A549 (cell line): Measurements from ENCODE around the gene GGACT. TPM values are rescaled to one million over a fixed set of nuclear protein-coding genes. Genes with fewer than 3 reads are reported as not detected.

ENCODE experiments used
- ATAC-seq, 2 experiments: fragments of 200-7000 bp in 1 of 2; fragments of >200 bp in 1 of 2; cut with Nextera tagmentation in 1 of 2; cut with Tn5 transposase in 1 of 2; 3 replicates each; pipeline versions ENCODE4 v1.8.0 to v1.9.1; 2018 to 2020; ENCODE audit warnings: mild to moderate bottlenecking in 1 of 2, moderate library complexity in 1 of 2
- CTCF ChIA-PET: fragments of 300-600 bp; sonication (Branson Sonifier 250); formaldehyde crosslinking; extraction: SDS; loops from one replicate; lab custom pipeline; 2021; ENCODE audit warnings: antibody characterized with exemption, inconsistent platforms; lab: Yijun Ruan, JAX
- POLR2A ChIA-PET: fragments of 350-600 bp; formaldehyde crosslinking; extraction: SDS; loops from one replicate; lab custom pipeline; 2021; ENCODE audit warnings: antibody characterized with exemption, inconsistent platforms; lab: Yijun Ruan, JAX
- DNase-seq, 2 experiments: peaks; one replicate each; pipeline versions ENCODE4 v3.0.0 to v3.0.0-alpha.2; 2011 to 2016; ENCODE audit warnings: low read depth in 1 of 2, low spot score in 1 of 2
- FAIRE-seq: peaks from 2 replicates; lab custom pipeline; 2011; peaks lifted over from hg19 to GRCh38; lab: Jason Lieb, UNC
- H3K27ac ChIP-seq, 2 experiments: fragments of >200 bp; sonication (Bioruptor Twin); formaldehyde crosslinking; 3 replicates each; pipeline ENCODE4 v1.5.1; 2016 to 2017
- H3K4me1 ChIP-seq: fragments of >200 bp; sonication (Bioruptor Twin); formaldehyde crosslinking; 3 replicates; pipeline ENCODE4 v1.6.1; 2016
- H3K4me2 ChIP-seq: fragments of >200 bp; sonication (Bioruptor Twin); formaldehyde crosslinking; 3 replicates; pipeline ENCODE4 v1.6.1; 2016
- H3K4me3 ChIP-seq: fragments of >200 bp; sonication (Bioruptor Twin); formaldehyde crosslinking; 3 replicates; pipeline ENCODE4 v1.5.1; 2016
- H3K9me3 ChIP-seq: fragments of >200 bp; sonication (Bioruptor Twin); formaldehyde crosslinking; 3 replicates; pipeline ENCODE4 v1.6.1; 2016
- BHLHE40 ChIP-seq: IDR thresholded peaks from 2 replicates; pipeline ENCODE4 v1.6.1; 2012; ENCODE audit warnings: low read depth, low read length, inconsistent platforms
- CBX2 ChIP-seq: fragments of 200-600 bp; sonication (generic); IDR thresholded peaks from 2 replicates; pipeline ENCODE4 v1.6.1; 2016; ENCODE audit warnings: low read depth, mild to moderate bottlenecking, borderline replicate concordance
- CBX8 ChIP-seq: fragments of 200-600 bp; sonication (generic); IDR thresholded peaks from 2 replicates; pipeline ENCODE4 v1.6.1; 2016
- CHD4 ChIP-seq: fragments of 200-600 bp; sonication (generic); IDR thresholded peaks from 2 replicates; pipeline ENCODE4 v1.6.1; 2016; ENCODE audit warnings: antibody characterized with exemption, mild to moderate bottlenecking, borderline replicate concordance
- E2F6 ChIP-seq: IDR thresholded peaks from 2 replicates; pipeline ENCODE4 v1.6.1; 2012; ENCODE audit warnings: low read depth, borderline replicate concordance
- EHMT2 ChIP-seq: fragments of 200-600 bp; sonication (generic); IDR thresholded peaks from 2 replicates; pipeline ENCODE4 v1.6.1; 2016; ENCODE audit warnings: antibody characterized with exemption, low read depth, mild to moderate bottlenecking, moderate library complexity
- EP300 ChIP-seq, 2 experiments: fragments of >200 bp; sonication (Bioruptor Twin); formaldehyde crosslinking; IDR thresholded peaks; 2 replicates in 1 of 2; 3 replicates in 1 of 2; pipeline ENCODE4 v1.6.1; 2016 to 2017
- FOSB ChIP-seq: fragments of 250-450 bp; sonication (Bioruptor Pico); IDR thresholded peaks from 2 replicates; pipeline ENCODE4 v1.5.0; 2020; ENCODE audit warnings: mild to moderate bottlenecking, moderate library complexity
- JUN ChIP-seq, 2 experiments: fragments of >200 bp; sonication (Bioruptor Twin); formaldehyde crosslinking; IDR thresholded peaks; 2 replicates in 1 of 2; 3 replicates in 1 of 2; pipeline ENCODE4 v1.6.1; 2016 to 2017
- JUNB ChIP-seq: fragments of >200 bp; sonication (Bioruptor Twin); formaldehyde crosslinking; IDR thresholded peaks from 2 replicates; pipeline ENCODE4 v1.6.1; 2016
- KDM5A ChIP-seq: fragments of 200-600 bp; sonication (generic); IDR thresholded peaks from 2 replicates; pipeline ENCODE4 v1.6.1; 2016; ENCODE audit warnings: antibody characterized with exemption, mild to moderate bottlenecking
- MAFK ChIP-seq: fragments of 450-650 bp; IDR thresholded peaks from 2 replicates; pipeline ENCODE4 v1.6.1; 2014; ENCODE audit not compliant: partially characterized antibody
- MAX ChIP-seq: IDR thresholded peaks from 2 replicates; pipeline ENCODE4 v1.6.1; 2012
- MAZ ChIP-seq: fragments of 150-350 bp; IDR thresholded peaks from 2 replicates; pipeline ENCODE4 v1.6.1; 2014; ENCODE audit warnings: antibody characterized with exemption, low read depth, low read length, borderline replicate concordance
- MYC ChIP-seq: IDR thresholded peaks from 2 replicates; pipeline ENCODE4 v1.6.1; 2012; ENCODE audit warnings: mild to moderate bottlenecking, inconsistent platforms, low read length, improper control_type of control experiment, borderline replicate concordance
- NFE2L2 ChIP-seq: fragments of 150-350 bp; conservative IDR thresholded peaks from 2 replicates; pipeline ENCODE4 v1.6.1; 2014; ENCODE audit warnings: low read length
- NPAS2 ChIP-seq: fragments of 250-450 bp; sonication (Bioruptor Pico); IDR thresholded peaks from 2 replicates; pipeline ENCODE4 v1.8.0; 2022; ENCODE audit warnings: mild to moderate bottlenecking, moderate library complexity, borderline replicate concordance
- PBX3 ChIP-seq: IDR thresholded peaks from 2 replicates; pipeline ENCODE4 v1.6.1; 2012
- PHF8 ChIP-seq: fragments of 200-600 bp; sonication (generic); IDR thresholded peaks from 2 replicates; pipeline ENCODE4 v1.6.1; 2016; ENCODE audit warnings: low read depth, mild to moderate bottlenecking, antibody characterized with exemption, moderate library complexity, borderline replicate concordance
- POLR2AphosphoS2 ChIP-seq: conservative IDR thresholded peaks from 2 replicates; pipeline ENCODE4 v1.6.1; 2012; ENCODE audit warnings: low read length, improper control_type of control experiment, inconsistent platforms
- RAD21 ChIP-seq, 2 experiments: fragments of >200 bp in 1 of 2; sonication (Bioruptor Twin) in 1 of 2; formaldehyde crosslinking in 1 of 2; IDR thresholded peaks in 1 of 2; conservative IDR thresholded peaks in 1 of 2; 2 replicates in 1 of 2; 3 replicates in 1 of 2; pipeline ENCODE4 v1.6.1; 2012 to 2018; ENCODE audit warnings: inconsistent platforms in 1 of 2
- REST ChIP-seq: fragments of 200-600 bp; sonication (generic); IDR thresholded peaks from 2 replicates; pipeline ENCODE4 v1.6.1; 2016; ENCODE audit warnings: antibody characterized with exemption, mild to moderate bottlenecking, moderate library complexity
- RNF2 ChIP-seq: fragments of 200-600 bp; sonication (generic); IDR thresholded peaks from 2 replicates; pipeline ENCODE4 v1.6.1; 2016; ENCODE audit warnings: low read depth, mild to moderate bottlenecking, antibody characterized with exemption, moderate library complexity, borderline replicate concordance
- TP53 ChIP-seq: fragments of 250-450 bp; sonication (Bioruptor Pico); IDR thresholded peaks from 2 replicates; pipeline ENCODE4 v1.5.0; 2021; ENCODE audit warnings: mild to moderate bottlenecking, moderate library complexity
- ZNF302 ChIP-seq: fragments of 250-450 bp; sonication (Bioruptor Pico); IDR thresholded peaks from 2 replicates; pipeline ENCODE4 v1.9.0; 2021; ENCODE audit warnings: inconsistent platforms, mild to moderate bottlenecking, moderate library complexity
- WGBS: methylation state at CpG from one replicate; pipeline ENCODE4 v1.1.6; 2017; ENCODE audit errors: missing lambda C conversion rate; 5-methylcytosine and 5-hydroxymethylcytosine counted together
- polyA plus RNA-seq, 4 experiments: library from polyadenylated mRNA; depleted of rRNA in 3 of 4; stranded (reverse); fragments of >200 nt; fragmentation: RNase III in 1 of 4; extraction: RNeasy Plus Mini Kit Qiagen cat#74134 plus additional on column Dnase treatment in 1 of 4; gene quantifications; 2 replicates in 3 of 4; 3 replicates in 1 of 4; pipeline ENCODE4 v1.2.3, GENCODE V29; 2011 to 2017
- TF ChIP-seq, protein P1 (sequence below): fragments of 450-650 bp; IDR thresholded peaks from 2 replicates; pipeline ENCODE4 v1.6.1; 2014; ENCODE audit warnings: antibody characterized with exemption

GGACT gene
- polyA plus RNA-seq, 2 of the 4 experiments (the other 2 are of a cell fraction): 2.7 to 8.6 TPM

GRCh38 chr13:100534147-100534843 is 54.3 kb downstream of the GGACT start (continued):
- TF ChIP-seq E2F6 (no peak), EP300 (IDR thresholded peaks at IDR 0.05) (no peak), CHD4 (no peak), PHF8 (no peak), MAX (no peak), NFE2L2 (no peak), JUN (IDR thresholded peaks at IDR 0.05) (no peak)

GRCh38 chr13:100533588-100534041 is 55.0 kb downstream of the GGACT start:
- TF ChIP-seq POLR2AphosphoS2 (no peak), MAFK (no peak), BHLHE40 (no peak), JUNB (no peak), PBX3 (no peak), MAZ (no peak), EHMT2 (no peak), RNF2 (no peak)
- TF ChIP-seq, protein P1, sequence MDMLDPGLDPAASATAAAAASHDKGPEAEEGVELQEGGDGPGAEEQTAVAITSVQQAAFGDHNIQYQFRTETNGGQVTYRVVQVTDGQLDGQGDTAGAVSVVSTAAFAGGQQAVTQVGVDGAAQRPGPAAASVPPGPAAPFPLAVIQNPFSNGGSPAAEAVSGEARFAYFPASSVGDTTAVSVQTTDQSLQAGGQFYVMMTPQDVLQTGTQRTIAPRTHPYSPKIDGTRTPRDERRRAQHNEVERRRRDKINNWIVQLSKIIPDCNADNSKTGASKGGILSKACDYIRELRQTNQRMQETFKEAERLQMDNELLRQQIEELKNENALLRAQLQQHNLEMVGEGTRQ: no peak
- CTCF ChIA-PET: interaction anchor here (0.6 kb wide), 1 partner anchor 617 kb away, joined by 3 read pairs; no protein-coding TSS in a partner anchor
- WGBS: 78% methylated on average over 13 of the region's 19 CpGs
- POLR2A ChIA-PET: no interaction called here
- DNase-seq (no peak), ATAC-seq (no peak), FAIRE-seq (no peak)
- H3K4me3 ChIP-seq: no peak overlapping the region
- H3K4me1 ChIP-seq: no peaks in the 10 kb centered on the region
- no peak overlapping the region for H3K4me2 ChIP-seq
- no peaks in the 10 kb centered on the region for H3K9me3 ChIP-seq
- H3K27ac ChIP-seq: no peak overlapping the region

GRCh38 chr13:100532836-100533435 is 55.7 kb downstream of the GGACT start:
- TF ChIP-seq MYC (no peak), ZNF302 (CRISPR knock-in tag) (no peak), RAD21 (conservative IDR thresholded peaks at IDR 0.05 in 1 of 2, IDR thresholded peaks at IDR 0.05 in 1 of 2) (no peak), TP53 (CRISPR knock-in tag) (no peak), MAZ (no peak), RNF2 (no peak), FOSB (CRISPR knock-in tag) (no peak), KDM5A (no peak), CBX8 (no peak), CBX2 (no peak), REST (no peak), NPAS2 (CRISPR knock-in tag) (no peak)
- no peaks in the 10 kb centered on the region for H3K9me3 ChIP-seq
- 96% methylated on average over 12 of the region's 14 CpGs for WGBS
- H3K4me2 ChIP-seq: no peak overlapping the region
- POLR2A ChIA-PET: no interaction called here
- no peak for FAIRE-seq
- no peak overlapping the region for H3K4me3 ChIP-seq
- no peaks in the 10 kb centered on the region for H3K4me1 ChIP-seq
- no peak for DNase-seq
- H3K27ac ChIP-seq: no peak overlapping the region
- CTCF ChIA-PET: interaction anchor here (0.6 kb wide), 1 partner anchor 617 kb away, joined by 3 read pairs; no protein-coding TSS in a partner anchor
- no peak for ATAC-seq
